H1 (cell line): ENCODE data around the gene DENND2D. TPM values are rescaled to one million over a fixed set of nuclear protein-coding genes. Genes with fewer than 3 reads are reported as not detected.

ENCODE experiments used
- CTCF ChIA-PET: fragments of 300-600 bp; sonication (Branson Sonifier 250); formaldehyde crosslinking; loops from one replicate; lab custom pipeline; 2021; ENCODE audit not compliant: partially characterized antibody; lab: Charles Lee
- POLR2A ChIA-PET: fragments of 300-600 bp; sonication (Branson Sonifier 250); formaldehyde crosslinking; loops from one replicate; lab custom pipeline; 2021; ENCODE audit warnings: inconsistent platforms; ENCODE audit not compliant: partially characterized antibody; lab: Charles Lee
- DNase-seq, 2 experiments: peaks; one replicate each; pipeline versions ENCODE4 v3.0.0 to v3.0.0-alpha.2; 2010 to 2022; ENCODE audit warnings: low spot score in 2 of 2, low read depth in 1 of 2, mixed read lengths in 1 of 2
- FAIRE-seq: peaks from 2 replicates; lab custom pipeline; 2011; peaks lifted over from hg19 to GRCh38; lab: Jason Lieb, UNC
- H2AFZ ChIP-seq: 2 replicates; pipeline ENCODE4 v1.8.1; 2012; ENCODE audit warnings: low read length, inconsistent platforms
- H2AK5ac ChIP-seq: 2 replicates; pipeline ENCODE4 v1.6.1; 2013; ENCODE audit warnings: low read depth, low read length
- H2BK120ac ChIP-seq: replicated peaks from 2 replicates; pipeline ENCODE3; 2013; ENCODE audit warnings: low read depth, low read length, inconsistent platforms
- H2BK12ac ChIP-seq: 2 replicates; pipeline ENCODE4 v1.6.1; 2013; ENCODE audit warnings: low read depth, low read length
- H2BK15ac ChIP-seq: 2 replicates; pipeline ENCODE4 v1.6.1; 2013; ENCODE audit warnings: low read length
- H2BK20ac ChIP-seq: 2 replicates; pipeline ENCODE4 v1.6.1; 2013; ENCODE audit warnings: low read length
- H2BK5ac ChIP-seq: 2 replicates; pipeline ENCODE4 v1.6.1; 2013; ENCODE audit warnings: low read depth, low read length
- H3K14ac ChIP-seq: 2 replicates; pipeline ENCODE4 v1.6.1; 2013; ENCODE audit warnings: inconsistent platforms; ENCODE audit not compliant: insufficient read length
- H3K18ac ChIP-seq: 2 replicates; pipeline ENCODE4 v1.6.1; 2013; ENCODE audit warnings: low read length; ENCODE audit errors: extremely low read depth
- H3K23ac ChIP-seq: 2 replicates; pipeline ENCODE4 v1.6.1; 2013; ENCODE audit warnings: inconsistent platforms; ENCODE audit not compliant: insufficient read length
- H3K23me2 ChIP-seq: 2 replicates; pipeline ENCODE4 v1.6.1; 2013; ENCODE audit warnings: low read depth, low read length
- H3K27ac ChIP-seq: 2 replicates; pipeline ENCODE4 v1.6.1; 2011; ENCODE audit warnings: low read depth, low read length, inconsistent platforms
- H3K27me3 ChIP-seq, 4 experiments: replicated peaks in 1 of 4; 1 replicate in 1 of 4; 2 replicates in 3 of 4; pipeline versions ENCODE4 v1.6.1 to v1.8.1; 2011 to 2013; ENCODE audit warnings: low read length in 3 of 4, mild to moderate bottlenecking in 3 of 4, inconsistent platforms in 2 of 4, mixed read lengths in 2 of 4, moderate library complexity in 1 of 4; ENCODE audit not compliant: control insufficient read depth in 3 of 4, insufficient read depth in 3 of 4; ENCODE audit errors: extremely low read depth in 1 of 4
- H3K36me3 ChIP-seq, 4 experiments: 2 replicates each; pipeline versions ENCODE4 v1.6.1 to v1.8.1; 2011 to 2013; ENCODE audit warnings: mild to moderate bottlenecking in 4 of 4, low read length in 3 of 4, moderate library complexity in 2 of 4, control low read depth in 1 of 4, inconsistent platforms in 1 of 4; ENCODE audit not compliant: insufficient read depth in 4 of 4, control insufficient read depth in 2 of 4
- H3K4ac ChIP-seq: replicated peaks from 2 replicates; pipeline ENCODE3; 2013; ENCODE audit warnings: low read length, low read depth, mixed read lengths, inconsistent platforms; ENCODE audit not compliant: insufficient read length
- H3K4me1 ChIP-seq, 4 experiments: replicated peaks in 1 of 4; 1 replicate in 1 of 4; 2 replicates in 3 of 4; pipeline versions ENCODE4 v1.6.1 to v1.8.1; 2011 to 2013; ENCODE audit warnings: low read length in 3 of 4, inconsistent platforms in 2 of 4, mixed read lengths in 1 of 4; ENCODE audit not compliant: insufficient read depth in 4 of 4, control insufficient read depth in 3 of 4
- H3K4me2 ChIP-seq, 2 experiments: 2 replicates each; pipeline versions ENCODE4 v1.6.1 to v1.8.1; 2011 to 2013; ENCODE audit warnings: low read depth in 2 of 2, low read length in 2 of 2, control low read depth in 1 of 2, inconsistent platforms in 1 of 2, mild to moderate bottlenecking in 1 of 2; ENCODE audit not compliant: insufficient read depth in 1 of 2
- H3K4me3 ChIP-seq, 4 experiments: fragments of 200-600, 300-600 bp in 1 of 4; sonication (generic), shearing (Covaris generic), sonication (Bioruptor Twin) in 1 of 4; 2 replicates each; pipeline versions ENCODE4 v1.5.1 to v1.8.1; 2011 to 2016; ENCODE audit warnings: low read length in 4 of 4, low read depth in 3 of 4, control low read depth in 2 of 4, inconsistent platforms in 2 of 4, mild to moderate bottlenecking in 2 of 4, mixed read lengths in 1 of 4, moderate library complexity in 1 of 4; ENCODE audit not compliant: insufficient read depth in 2 of 4; ENCODE audit errors: extremely low read depth in 1 of 4
- H3K56ac ChIP-seq: replicated peaks from 2 replicates; pipeline ENCODE3; 2013; ENCODE audit warnings: low read depth, mild to moderate bottlenecking, mixed read lengths, low read length, inconsistent platforms; ENCODE audit not compliant: insufficient read length
- H3K79me1 ChIP-seq: 2 replicates; pipeline ENCODE4 v1.6.1; 2013; ENCODE audit warnings: low read depth, low read length, control low read depth
- H3K79me2 ChIP-seq, 2 experiments: 2 replicates each; pipeline versions ENCODE4 v1.6.1 to v1.8.1; 2012 to 2013; ENCODE audit warnings: low read length in 2 of 2, mild to moderate bottlenecking in 2 of 2, inconsistent platforms in 1 of 2; ENCODE audit not compliant: insufficient read depth in 2 of 2, control insufficient read depth in 1 of 2
- H3K9ac ChIP-seq, 4 experiments: replicated peaks in 1 of 4; 1 replicate in 1 of 4; 2 replicates in 3 of 4; pipeline versions ENCODE4 v1.6.1 to v1.8.1; 2011 to 2013; ENCODE audit warnings: low read depth in 3 of 4, low read length in 3 of 4, control low read depth in 2 of 4, mild to moderate bottlenecking in 2 of 4, moderate library complexity in 2 of 4, inconsistent platforms in 1 of 4; ENCODE audit errors: extremely low read depth in 1 of 4
- H3K9me3 ChIP-seq, 2 experiments: 2 replicates each; pipeline versions ENCODE4 v1.6.1 to v1.8.1; 2012 to 2013; ENCODE audit warnings: mild to moderate bottlenecking in 2 of 2, moderate library complexity in 2 of 2, control low read depth in 1 of 2, inconsistent platforms in 1 of 2, low read depth in 1 of 2, low read length in 1 of 2, mixed read lengths in 1 of 2; ENCODE audit not compliant: insufficient read depth in 2 of 2
- H4K20me1 ChIP-seq, 2 experiments: replicated peaks in 1 of 2; 2 replicates each; pipeline versions ENCODE3 to v1.8.1; 2011 to 2013; ENCODE audit warnings: inconsistent platforms in 2 of 2, low read length in 2 of 2, mild to moderate bottlenecking in 1 of 2; ENCODE audit not compliant: insufficient read depth in 2 of 2, control insufficient read depth in 1 of 2
- H4K5ac ChIP-seq: 2 replicates; pipeline ENCODE4 v1.6.1; 2013; ENCODE audit warnings: low read length, low read depth, mixed read lengths, inconsistent platforms; ENCODE audit not compliant: insufficient read length
- H4K8ac ChIP-seq: 2 replicates; pipeline ENCODE4 v1.8.0; 2013; ENCODE audit warnings: mild to moderate bottlenecking, moderate library complexity, low read length, inconsistent platforms; ENCODE audit not compliant: insufficient read depth; ENCODE audit errors: extremely low read depth
- H4K91ac ChIP-seq: replicated peaks from 2 replicates; pipeline ENCODE3; 2013; ENCODE audit warnings: low read length, mixed read lengths, inconsistent platforms; ENCODE audit not compliant: insufficient read length
- CREB1 ChIP-seq: IDR thresholded peaks from 2 replicates; pipeline ENCODE4 v1.6.1; 2012; ENCODE audit warnings: inconsistent platforms
- CTBP2 ChIP-seq: IDR thresholded peaks from 2 replicates; pipeline ENCODE4 v1.7.0; 2011; ENCODE audit warnings: borderline replicate concordance, mild to moderate bottlenecking, moderate library complexity, mixed read lengths, low read length; ENCODE audit not compliant: insufficient read depth, insufficient read length
- HDAC2 ChIP-seq, 2 experiments: fragments of 300-600 bp in 1 of 2; sonication (generic) in 1 of 2; IDR thresholded peaks; 2 replicates each; pipeline ENCODE4 v1.6.1; 2011 to 2012; ENCODE audit warnings: low read depth in 2 of 2, low read length in 2 of 2, mild to moderate bottlenecking in 2 of 2, moderate library complexity in 2 of 2, borderline replicate concordance in 1 of 2, inconsistent platforms in 1 of 2
- JUN ChIP-seq: IDR thresholded peaks from 2 replicates; pipeline ENCODE4 v1.6.1; 2011; ENCODE audit warnings: low read depth, mild to moderate bottlenecking, improper control_type of control experiment, low read length
- SIRT6 ChIP-seq: IDR thresholded peaks from one replicate; pipeline ENCODE4 v1.7.1; 2012; ENCODE audit warnings: low read length, inconsistent platforms
- TAF7 ChIP-seq: optimal IDR thresholded peaks from 2 replicates; pipeline ENCODE3; 2011; ENCODE audit warnings: low read depth, mild to moderate bottlenecking, inconsistent platforms, low read length, moderate library complexity, borderline replicate concordance
- WGBS, 2 experiments: shearing (Covaris generic) in 1 of 2; methylation state at CpG; one replicate each; pipeline versions ENCODE4 v1.1.6 to v1.1.7; 2013 to 2015; ENCODE audit warnings: low lambda C conversion rate in 2 of 2, mixed read lengths in 2 of 2, inconsistent platforms in 1 of 2, low coverage in 1 of 2, missing lambda C conversion rate in 1 of 2; ENCODE audit not compliant: insufficient replicate concordance in 2 of 2, insufficient coverage in 1 of 2, insufficient read length in 1 of 2; ENCODE audit errors: extremely low coverage in 1 of 2, missing lambda C conversion rate in 1 of 2; 5-methylcytosine and 5-hydroxymethylcytosine counted together
- polyA plus RNA-seq, 7 experiments: library from polyadenylated mRNA; depleted of rRNA in 3 of 7; stranded (reverse) in 5 of 7; unstranded in 2 of 7; fragments of >200 nt in 5 of 7; fragments of 200-250 nt in 2 of 7; gene quantifications; 1 replicate in 5 of 7; 2 replicates in 1 of 7; 4 replicates in 1 of 7; pipeline versions ENCODE4 v1.2.1 to v1.2.3, GENCODE V29; 2011 to 2013; ENCODE audit warnings: missing spikeins in 2 of 7, mixed read lengths in 2 of 7
- total RNA-seq: library from RNA; stranded (reverse); fragmentation: NEBNext Ultra II Directional; extraction: Animal tissue kit (Norgen Biotek cat#: 25700); gene quantifications from 2 replicates; pipeline ENCODE4 v1.2.1, GENCODE V29; 2021
- TF ChIP-seq, protein P1 (sequence below): IDR thresholded peaks from 2 replicates; pipeline ENCODE4 v1.6.1; 2012; ENCODE audit warnings: inconsistent platforms

The DENND2D gene
- total and polyA plus RNA-seq, 2 of the 8 experiments (the other 6 are each of a cell fraction or from before 2014, with no cell fraction given): 0.58 to 1.6 TPM

DNA sequence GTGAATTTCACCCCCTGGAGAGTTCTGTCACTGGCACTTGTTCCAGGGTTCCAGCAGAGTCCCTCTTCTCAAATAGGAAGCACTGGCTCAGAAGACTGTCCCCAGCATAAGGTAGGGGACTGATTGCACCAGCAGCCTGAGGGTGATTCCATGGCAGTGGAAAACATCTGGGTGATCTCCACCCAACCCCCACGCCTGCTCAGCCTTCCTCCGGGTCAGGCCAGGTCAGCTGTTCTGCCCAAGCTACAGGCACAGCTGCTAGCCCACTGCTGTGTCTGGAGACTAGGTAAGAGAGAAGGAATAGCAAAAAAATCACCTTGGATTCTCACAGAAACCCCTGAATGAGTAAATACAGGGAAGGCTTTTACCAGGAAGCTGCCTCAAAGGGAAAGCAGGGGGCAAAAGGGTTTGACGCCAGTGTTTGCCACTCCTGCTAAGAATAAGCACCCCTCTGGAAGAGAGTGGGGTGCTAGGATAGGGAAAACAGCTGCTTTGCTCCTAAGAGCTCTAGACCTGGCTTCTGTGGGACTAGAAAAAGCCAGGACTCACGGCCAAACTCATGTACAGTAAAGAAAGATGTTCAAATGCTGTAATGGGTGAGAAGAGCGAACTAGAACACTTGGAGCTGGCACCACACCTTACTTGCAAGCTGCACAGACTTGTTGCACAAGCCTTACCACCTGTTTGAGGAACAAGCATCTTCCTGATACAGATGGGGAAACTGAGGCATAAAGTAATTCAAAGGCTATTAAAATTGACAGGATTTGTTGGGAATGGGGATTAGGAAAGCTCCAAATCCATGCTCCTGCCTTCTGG is 1.0 kb upstream of the DENND2D start:
- ChIA-PET POLR2A (interaction anchor here (1.5 kb wide), 1 partner anchor 62 kb away, joined by 3 read pairs; the partner anchor contains the start of gene DRAM2), CTCF (interaction anchor here (1.1 to 1.2 kb wide), 2 partner anchors 18 to 198 kb away, joined by 3 to 4 read pairs; no protein-coding TSS in a partner anchor)
- FAIRE-seq: no peak

More for the DNA sequence above, 1.0 kb upstream of the DENND2D start:
- Histone ChIP-seq H2BK5ac (no peak overlapping the region), H4K8ac (no peak overlapping the region), H2AK5ac (no peak overlapping the region), H4K20me1 (no peaks in the 10 kb centered on the region), H3K27me3 (peaks cover 16 to 33% (median 27%) of the 10 kb centered on the region in 4 experiments), H3K56ac (no peak overlapping the region), H3K9ac (no peak overlapping the region), H4K5ac (no peak overlapping the region), H3K27ac (no peak overlapping the region), H3K4me2 (no peak overlapping the region), H2BK15ac (no peak overlapping the region), H3K4me1 (peaks cover 0 to 2% (median 1%) of the 10 kb centered on the region in 4 experiments; a peak in 2 of 7 replicates), H3K79me2 (no peaks in the 10 kb centered on the region), H3K36me3 (no peaks in the 10 kb centered on the region), H2BK120ac (no peak overlapping the region), H3K79me1 (no peaks in the 10 kb centered on the region), H3K14ac (no peak overlapping the region), H3K4ac (no peak overlapping the region), H3K18ac (no peak overlapping the region), H4K91ac (no peak overlapping the region), H2BK20ac (no peak overlapping the region), H3K23me2 (no peaks in the 10 kb centered on the region; the same call in 1 of the 2 replicates), H3K9me3 (no peaks in the 10 kb centered on the region), H3K23ac (no peak overlapping the region), H2BK12ac (no peak overlapping the region; the same call in 1 of the 2 replicates), H2AFZ (no peak overlapping the region), H3K4me3 (no peak overlapping the region)
- TF ChIP-seq SIRT6: no peak
- TF ChIP-seq, protein P1, sequence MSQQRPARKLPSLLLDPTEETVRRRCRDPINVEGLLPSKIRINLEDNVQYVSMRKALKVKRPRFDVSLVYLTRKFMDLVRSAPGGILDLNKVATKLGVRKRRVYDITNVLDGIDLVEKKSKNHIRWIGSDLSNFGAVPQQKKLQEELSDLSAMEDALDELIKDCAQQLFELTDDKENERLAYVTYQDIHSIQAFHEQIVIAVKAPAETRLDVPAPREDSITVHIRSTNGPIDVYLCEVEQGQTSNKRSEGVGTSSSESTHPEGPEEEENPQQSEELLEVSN: no peak
- no peak for TF ChIP-seq TAF7
- no peak for TF ChIP-seq JUN
- TF ChIP-seq HDAC2 (IDR thresholded peaks at IDR 0.05; ENCODE audit: borderline replicate concordance in 1 of 2, low read depth in 2 of 2, low read length in 2 of 2): no peak
- no peak for TF ChIP-seq CTBP2
- no peak for TF ChIP-seq CREB1
- DNase-seq: no peak
- WGBS, 2 experiments: 88% methylated on average over 5 of the region's 5 CpGs; no CpG with 5 or more reads in 1 of the 2 experiments
